GM10847 (cell line): ENCODE measurements around the gene LSAMP.

ENCODE experiments used
- POLR2A ChIP-seq: IDR thresholded peaks from 2 replicates; pipeline ENCODE4 v1.6.1; 2011; ENCODE audit not compliant: insufficient read length; ENCODE audit errors: extremely low read depth

The LSAMP gene

GRCh38 chr3:115960799-115961198, 484.5 kb downstream of the LSAMP start:
- TF ChIP-seq POLR2A, result no peak

GRCh38 chr3:115958526-115958925, 486.8 kb downstream of the LSAMP start:
- no peak for TF ChIP-seq POLR2A

GRCh38 chr3:115947325-115947724, 498.0 kb downstream of the LSAMP start:
- TF ChIP-seq POLR2A, result no peak

- no peak for TF ChIP-seq POLR2A
Measured at GRCh38 chr3:115943579-115943978, 501.7 kb downstream of the LSAMP start.

- TF ChIP-seq POLR2A, result no peak
Measured at GRCh38 chr3:115937054-115937453, 508.2 kb downstream of the LSAMP start.

- TF ChIP-seq POLR2A, result no peak
Measured at GRCh38 chr3:115932807-115933206, 512.5 kb downstream of the LSAMP start.

GRCh38 chr3:115931581-115931980, 513.7 kb downstream of the LSAMP start:
- no peak for TF ChIP-seq POLR2A

GRCh38 chr3:115930922-115931321, 514.4 kb downstream of the LSAMP start:
- no peak for TF ChIP-seq POLR2A

- TF ChIP-seq POLR2A, result no peak
Measured at GRCh38 chr3:115930168-115930567, 515.1 kb downstream of the LSAMP start.

- no peak for TF ChIP-seq POLR2A
Measured at GRCh38 chr3:115928376-115928775, 516.9 kb downstream of the LSAMP start.

GRCh38 chr3:115927197-115927596, 518.1 kb downstream of the LSAMP start:
- TF ChIP-seq POLR2A, result no peak

- no peak for TF ChIP-seq POLR2A
Measured at GRCh38 chr3:115922681-115923347, 522.5 kb downstream of the LSAMP start.

- TF ChIP-seq POLR2A, result no peak
Measured at GRCh38 chr3:115921711-115922110, 523.6 kb downstream of the LSAMP start.

GRCh38 chr3:115918900-115919299, 526.4 kb downstream of the LSAMP start:
- TF ChIP-seq POLR2A, result no peak

- TF ChIP-seq POLR2A, result no peak
Measured at GRCh38 chr3:115916866-115917265, 528.4 kb downstream of the LSAMP start.

- TF ChIP-seq POLR2A, result no peak
Measured at GRCh38 chr3:115915061-115915460, 530.2 kb downstream of the LSAMP start.

GRCh38 chr3:115913069-115913686, 532.1 kb downstream of the LSAMP start:
- no peak for TF ChIP-seq POLR2A
